NB4 (cell line): ENCODE results near the gene PTPRG.

ENCODE experiments used
- DNase-seq: peaks from one replicate; pipeline ENCODE4 v3.0.0; 2010; ENCODE audit warnings: low read depth
- H3K4me3 ChIP-seq: one replicate; pipeline ENCODE4 v1.5.1; 2011; ENCODE audit warnings: mild to moderate bottlenecking, low read depth, low read length, moderate library complexity
- MYC ChIP-seq: IDR thresholded peaks from 2 replicates; pipeline ENCODE4 v1.6.1; 2011; ENCODE audit warnings: low read depth, low read length
- POLR2A ChIP-seq: IDR thresholded peaks from 2 replicates; pipeline ENCODE4 v1.6.1; 2011; ENCODE audit warnings: mild to moderate bottlenecking; ENCODE audit not compliant: insufficient read length; ENCODE audit errors: extremely low read depth
- TF ChIP-seq, protein P1 (sequence below): IDR thresholded peaks from one replicate; pipeline ENCODE4 v1.5.1; 2012; ENCODE audit warnings: low read depth, low read length
- TF ChIP-seq, protein P2 (sequence below): IDR thresholded peaks from 2 replicates; pipeline ENCODE4 v1.6.1; 2011; ENCODE audit warnings: low read depth, low read length

Gene PTPRG

DNA sequence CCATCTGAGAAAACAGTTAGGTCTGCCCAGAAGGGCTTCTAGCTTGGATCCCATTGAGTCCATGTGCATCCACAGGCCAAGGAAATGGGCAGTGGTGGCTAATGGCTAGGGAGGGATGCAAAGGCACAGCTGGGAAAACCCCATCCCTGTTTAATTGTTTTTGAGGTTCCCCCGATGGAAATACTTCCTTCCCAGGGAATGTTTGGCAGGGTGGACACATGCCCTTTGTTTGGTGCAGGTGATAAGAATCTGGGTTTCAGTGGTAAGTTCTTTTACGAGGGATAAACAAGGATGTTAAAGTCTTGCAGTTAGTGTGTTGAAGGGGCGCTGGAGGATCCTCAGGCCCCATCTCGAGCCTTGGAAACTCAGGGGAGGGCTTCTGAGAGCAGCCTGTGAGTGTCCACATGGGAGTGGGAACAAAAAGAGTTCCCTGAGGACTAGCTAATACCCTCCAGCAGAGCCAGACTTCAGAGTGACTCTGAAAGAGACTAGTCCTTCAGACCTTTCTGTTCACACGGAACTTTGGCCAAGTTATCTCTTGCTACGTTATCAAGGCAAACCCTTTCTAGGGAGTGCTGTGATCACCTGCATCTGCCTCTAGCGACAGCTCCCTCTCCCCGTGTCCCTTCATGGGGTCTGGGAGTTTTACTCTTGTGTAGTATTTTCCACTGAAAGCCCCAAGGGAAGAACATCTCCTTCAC, 17.4 kb downstream of the PTPRG start:
- TF ChIP-seq, protein P1, sequence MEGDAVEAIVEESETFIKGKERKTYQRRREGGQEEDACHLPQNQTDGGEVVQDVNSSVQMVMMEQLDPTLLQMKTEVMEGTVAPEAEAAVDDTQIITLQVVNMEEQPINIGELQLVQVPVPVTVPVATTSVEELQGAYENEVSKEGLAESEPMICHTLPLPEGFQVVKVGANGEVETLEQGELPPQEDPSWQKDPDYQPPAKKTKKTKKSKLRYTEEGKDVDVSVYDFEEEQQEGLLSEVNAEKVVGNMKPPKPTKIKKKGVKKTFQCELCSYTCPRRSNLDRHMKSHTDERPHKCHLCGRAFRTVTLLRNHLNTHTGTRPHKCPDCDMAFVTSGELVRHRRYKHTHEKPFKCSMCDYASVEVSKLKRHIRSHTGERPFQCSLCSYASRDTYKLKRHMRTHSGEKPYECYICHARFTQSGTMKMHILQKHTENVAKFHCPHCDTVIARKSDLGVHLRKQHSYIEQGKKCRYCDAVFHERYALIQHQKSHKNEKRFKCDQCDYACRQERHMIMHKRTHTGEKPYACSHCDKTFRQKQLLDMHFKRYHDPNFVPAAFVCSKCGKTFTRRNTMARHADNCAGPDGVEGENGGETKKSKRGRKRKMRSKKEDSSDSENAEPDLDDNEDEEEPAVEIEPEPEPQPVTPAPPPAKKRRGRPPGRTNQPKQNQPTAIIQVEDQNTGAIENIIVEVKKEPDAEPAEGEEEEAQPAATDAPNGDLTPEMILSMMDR = no peak
- TF ChIP-seq MYC (no peak), POLR2A (no peak)
- TF ChIP-seq, protein P2, sequence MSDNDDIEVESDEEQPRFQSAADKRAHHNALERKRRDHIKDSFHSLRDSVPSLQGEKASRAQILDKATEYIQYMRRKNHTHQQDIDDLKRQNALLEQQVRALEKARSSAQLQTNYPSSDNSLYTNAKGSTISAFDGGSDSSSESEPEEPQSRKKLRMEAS = no peak
- no peak for DNase-seq

DNA sequence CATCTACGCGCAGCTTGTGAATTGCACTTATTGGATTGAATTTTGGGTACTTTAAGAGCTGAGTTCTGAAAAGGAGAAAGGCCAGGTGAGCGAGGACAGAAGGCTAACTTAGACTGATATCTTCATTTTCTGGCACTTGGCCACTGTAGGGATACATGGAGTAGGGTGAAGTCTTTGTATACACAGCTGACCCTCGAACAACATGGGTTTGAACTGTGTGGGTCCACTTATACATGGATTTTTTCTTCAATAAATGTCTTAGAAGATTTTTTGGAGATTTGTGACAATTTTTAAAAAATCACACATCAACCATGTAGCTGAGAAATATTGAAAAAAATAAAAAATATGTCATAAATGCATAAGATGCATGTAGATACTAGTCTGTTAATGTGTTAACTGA, 18.3 kb downstream of the PTPRG start:
- no peak overlapping the region for H3K4me3 ChIP-seq
- TF ChIP-seq, protein P1 = no peak
- TF ChIP-seq MYC (no peak), POLR2A (no peak)
- TF ChIP-seq, protein P2 = no peak
- DNase-seq = no peak

More for the DNA sequence above, 17.4 kb downstream of the PTPRG start:
- H3K4me3 ChIP-seq = no peak overlapping the region

DNA sequence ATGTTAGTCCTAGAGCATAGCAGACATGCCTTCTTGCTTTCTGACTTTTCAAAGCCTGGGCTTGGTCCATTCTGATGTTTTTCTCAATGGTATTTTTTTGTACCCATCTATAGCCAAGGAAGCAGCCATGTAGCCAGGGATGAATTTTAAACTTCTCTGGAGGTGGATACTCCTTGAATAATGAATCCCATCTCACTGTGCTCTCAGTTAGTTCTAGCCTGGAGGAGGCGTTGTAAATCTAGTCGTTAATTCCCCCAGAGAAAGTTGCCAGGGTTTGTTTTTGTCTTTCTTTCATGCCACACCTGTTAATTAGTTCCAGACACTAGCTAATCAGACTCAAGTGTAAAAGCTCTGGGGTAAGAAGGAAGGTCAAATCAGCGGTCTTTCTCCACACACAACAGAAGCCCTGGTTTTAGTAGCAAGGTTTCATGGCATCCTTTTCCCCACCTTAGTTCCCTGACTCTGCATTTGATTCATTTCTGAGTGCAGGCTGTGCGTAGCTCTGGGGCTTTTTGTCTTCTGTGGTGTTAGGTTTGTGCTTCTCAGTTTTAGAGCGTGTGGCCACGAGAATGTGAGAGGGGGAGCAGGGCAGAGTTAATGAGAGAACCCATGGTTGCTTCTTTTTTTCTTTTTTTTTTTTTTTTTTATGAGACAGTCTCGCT, 19.7 kb downstream of the PTPRG start:
- H3K4me3 ChIP-seq = no peak overlapping the region
- TF ChIP-seq MYC (no peak), POLR2A (no peak)
- TF ChIP-seq, protein P1 = no peak
- TF ChIP-seq, protein P2 = no peak
- no peak for DNase-seq

DNA sequence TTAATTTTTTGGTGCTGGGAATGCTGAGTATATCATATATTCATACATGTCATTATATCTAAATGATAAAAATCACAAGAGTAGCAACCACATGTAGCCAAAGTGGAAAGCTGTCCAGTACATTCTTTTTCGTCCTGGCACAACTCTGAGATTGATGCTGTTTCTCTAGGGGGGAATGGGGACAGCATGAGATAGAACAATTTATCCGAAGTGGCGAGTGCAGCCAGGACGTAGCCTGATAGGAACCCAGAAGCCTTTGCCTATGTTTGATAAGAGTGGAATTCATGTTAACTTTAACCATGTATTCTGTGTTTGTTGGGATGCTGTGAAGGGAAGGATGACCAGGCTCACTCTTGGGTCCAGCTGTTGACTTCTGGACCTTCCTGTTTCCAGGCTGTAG, 20.9 kb downstream of the PTPRG start:
- no peak overlapping the region for H3K4me3 ChIP-seq
- DNase-seq = no peak
- TF ChIP-seq, protein P2 = no peak
- TF ChIP-seq MYC (no peak), POLR2A (no peak)
- TF ChIP-seq, protein P1 = no peak

DNA sequence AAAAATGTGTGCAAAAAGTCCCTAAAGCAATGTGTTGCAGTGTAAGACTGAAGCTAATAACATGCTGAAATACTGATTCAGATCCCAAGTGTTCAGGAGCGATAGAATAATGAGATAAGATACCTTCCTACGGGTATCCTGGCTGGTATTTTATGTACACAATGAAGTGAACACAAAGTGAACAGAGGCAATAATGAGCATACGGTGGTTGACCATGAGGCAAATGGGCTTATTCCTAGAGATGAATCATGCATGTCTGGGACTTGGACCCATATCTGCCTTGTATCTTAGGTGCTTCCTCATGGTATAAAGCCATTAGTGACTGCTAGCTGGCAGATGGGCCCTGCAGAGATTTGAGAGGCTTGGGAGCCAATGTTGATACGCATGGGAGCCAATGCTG, 21.5 kb downstream of the PTPRG start:
- no peak for DNase-seq
- TF ChIP-seq, protein P2 = no peak
- no peak overlapping the region for H3K4me3 ChIP-seq
